Astrocyte (in vitro differentiated cells and primary cell): Measurements from ENCODE around the gene BACH2. TPM values are rescaled to one million over a fixed set of nuclear protein-coding genes. Genes with fewer than 3 reads are reported as not detected.

Source experiments
- DNase-seq: peaks from one replicate; pipeline ENCODE4 v3.0.0-alpha.2; 2010; ENCODE audit warnings: low read depth
- FAIRE-seq: peaks from 2 replicates; lab custom pipeline; 2011; peaks lifted over from hg19 to GRCh38; lab: Jason Lieb, UNC
- H2AFZ ChIP-seq: 2 replicates; pipeline ENCODE4 v1.6.0; 2012; ENCODE audit warnings: low read depth, low read length, inconsistent platforms
- H3K27ac ChIP-seq: 2 replicates; pipeline ENCODE4 v1.5.1; 2011; ENCODE audit warnings: low read depth, low read length, inconsistent platforms
- H3K27me3 ChIP-seq: 2 replicates; pipeline ENCODE4 v1.6.0; 2011; ENCODE audit warnings: low read length, inconsistent platforms; ENCODE audit not compliant: insufficient read depth
- H3K36me3 ChIP-seq: 2 replicates; pipeline ENCODE4 v1.5.1; 2011; ENCODE audit warnings: low read length, inconsistent platforms; ENCODE audit not compliant: insufficient read depth
- H3K4me1 ChIP-seq: 2 replicates; pipeline ENCODE4 v1.5.1; 2011; ENCODE audit warnings: low read length, inconsistent platforms; ENCODE audit not compliant: insufficient read depth
- H3K4me2 ChIP-seq: 2 replicates; pipeline ENCODE4 v1.6.0; 2012; ENCODE audit warnings: low read length, inconsistent platforms
- H3K4me3 ChIP-seq: 2 replicates; pipeline ENCODE4 v1.5.1; 2011; ENCODE audit warnings: low read depth, mild to moderate bottlenecking, low read length, inconsistent platforms; ENCODE audit not compliant: insufficient read depth
- H3K79me2 ChIP-seq: 2 replicates; pipeline ENCODE4 v1.6.0; 2012; ENCODE audit warnings: mild to moderate bottlenecking, low read length, inconsistent platforms; ENCODE audit not compliant: insufficient read depth
- H3K9ac ChIP-seq: 2 replicates; pipeline ENCODE4 v1.6.0; 2012; ENCODE audit warnings: mild to moderate bottlenecking, low read length, inconsistent platforms
- H3K9me3 ChIP-seq: 2 replicates; pipeline ENCODE4 v1.5.1; 2012; ENCODE audit warnings: low read depth, mild to moderate bottlenecking, low read length, inconsistent platforms; ENCODE audit not compliant: insufficient read depth
- H4K20me1 ChIP-seq: 2 replicates; pipeline ENCODE4 v1.6.0; 2012; ENCODE audit warnings: low read length, inconsistent platforms; ENCODE audit not compliant: insufficient read depth
- H3K27ac Mint-ChIP-seq: one replicate; pipeline ENCODE4 v1.8.0; 2021; ENCODE audit warnings: mild to moderate bottlenecking, mixed read lengths; ENCODE audit not compliant: unreplicated experiment
- H3K27me3 Mint-ChIP-seq: one replicate; pipeline ENCODE4 v1.8.0; 2021; ENCODE audit warnings: low read depth, mixed read lengths; ENCODE audit not compliant: unreplicated experiment
- H3K36me3 Mint-ChIP-seq: one replicate; pipeline ENCODE4 v1.8.0; 2021; ENCODE audit warnings: low read depth, mixed read lengths; ENCODE audit not compliant: unreplicated experiment
- H3K4me1 Mint-ChIP-seq: one replicate; pipeline ENCODE4 v1.8.0; 2021; ENCODE audit warnings: low read depth, mixed read lengths; ENCODE audit not compliant: unreplicated experiment
- H3K4me3 Mint-ChIP-seq: one replicate; pipeline ENCODE4 v1.8.0; 2021; ENCODE audit warnings: mild to moderate bottlenecking, moderate library complexity, mixed read lengths; ENCODE audit not compliant: unreplicated experiment
- H3K9me3 Mint-ChIP-seq: one replicate; pipeline ENCODE4 v1.8.0; 2021; ENCODE audit warnings: mild to moderate bottlenecking, mixed read lengths; ENCODE audit not compliant: unreplicated experiment
- EZH2 ChIP-seq: IDR thresholded peaks from 2 replicates; pipeline ENCODE4 v1.6.1; 2012; ENCODE audit warnings: mild to moderate bottlenecking, low read length, inconsistent platforms; ENCODE audit not compliant: insufficient read depth
- total RNA-seq: library from RNA; stranded (reverse); gene quantifications from 2 replicates; pipeline ENCODE4 v1.2.1, GENCODE V29; 2021
- TF ChIP-seq, protein P1 (sequence below): IDR thresholded peaks from 2 replicates; pipeline ENCODE4 v1.5.1; 2011; ENCODE audit warnings: low read depth, mild to moderate bottlenecking, inconsistent platforms, low read length, moderate library complexity; ENCODE audit not compliant: insufficient read depth

BACH2 gene
- total RNA-seq, 1 donor from 2014 or later = 17.5 TPM

DNA sequence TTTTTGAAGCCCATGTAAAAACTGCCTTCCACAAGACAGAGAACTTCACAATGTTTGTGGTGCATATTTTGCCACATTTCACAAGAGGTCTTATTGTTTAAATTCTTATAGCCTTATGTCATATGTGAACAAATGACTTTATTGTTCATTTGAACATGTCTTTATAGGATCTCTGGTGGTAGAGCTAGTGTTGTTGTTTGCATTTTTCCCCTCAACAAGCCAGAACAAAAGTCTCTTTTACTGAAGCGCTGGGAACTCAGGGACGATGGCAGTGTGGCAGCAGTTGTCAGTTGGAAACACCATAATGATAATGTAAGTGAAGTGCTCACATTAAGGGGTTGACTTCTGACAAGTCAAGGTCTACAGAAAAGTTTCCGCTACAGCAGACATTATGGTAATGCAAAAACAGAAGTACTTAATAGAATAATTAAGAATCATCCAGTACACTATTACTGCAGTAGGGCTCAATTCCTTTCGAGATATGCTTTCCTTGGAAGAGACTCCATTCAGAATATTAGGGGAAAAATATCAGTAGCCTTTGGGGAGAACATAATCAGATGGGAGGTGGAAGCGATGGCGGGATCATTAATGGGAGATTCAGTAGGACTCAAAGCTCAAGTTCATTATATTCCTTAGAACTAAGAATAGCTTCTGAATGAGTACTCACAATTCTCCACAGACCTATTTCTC, 222.3 kb downstream of the BACH2 start:
- H3K27me3 ChIP-seq = no peaks in the 10 kb centered on the region
- Mint-ChIP-seq H3K27me3 (no peaks in the 10 kb centered on the region), H3K4me3 (no peak overlapping the region), H3K4me1 (peaks cover 25% of the 10 kb centered on the region), H3K27ac (no peak overlapping the region), H3K36me3 (peaks cover 3% of the 10 kb centered on the region), H3K9me3 (no peaks in the 10 kb centered on the region)
- H4K20me1 ChIP-seq = no peaks in the 10 kb centered on the region
- TF ChIP-seq, protein P1, sequence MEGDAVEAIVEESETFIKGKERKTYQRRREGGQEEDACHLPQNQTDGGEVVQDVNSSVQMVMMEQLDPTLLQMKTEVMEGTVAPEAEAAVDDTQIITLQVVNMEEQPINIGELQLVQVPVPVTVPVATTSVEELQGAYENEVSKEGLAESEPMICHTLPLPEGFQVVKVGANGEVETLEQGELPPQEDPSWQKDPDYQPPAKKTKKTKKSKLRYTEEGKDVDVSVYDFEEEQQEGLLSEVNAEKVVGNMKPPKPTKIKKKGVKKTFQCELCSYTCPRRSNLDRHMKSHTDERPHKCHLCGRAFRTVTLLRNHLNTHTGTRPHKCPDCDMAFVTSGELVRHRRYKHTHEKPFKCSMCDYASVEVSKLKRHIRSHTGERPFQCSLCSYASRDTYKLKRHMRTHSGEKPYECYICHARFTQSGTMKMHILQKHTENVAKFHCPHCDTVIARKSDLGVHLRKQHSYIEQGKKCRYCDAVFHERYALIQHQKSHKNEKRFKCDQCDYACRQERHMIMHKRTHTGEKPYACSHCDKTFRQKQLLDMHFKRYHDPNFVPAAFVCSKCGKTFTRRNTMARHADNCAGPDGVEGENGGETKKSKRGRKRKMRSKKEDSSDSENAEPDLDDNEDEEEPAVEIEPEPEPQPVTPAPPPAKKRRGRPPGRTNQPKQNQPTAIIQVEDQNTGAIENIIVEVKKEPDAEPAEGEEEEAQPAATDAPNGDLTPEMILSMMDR = no peak
- no peak for TF ChIP-seq EZH2
- H3K9ac ChIP-seq = no peak overlapping the region
- H3K4me3 ChIP-seq = no peak overlapping the region
- no peaks in the 10 kb centered on the region for H3K79me2 ChIP-seq
- H3K36me3 ChIP-seq = no peaks in the 10 kb centered on the region
- no peak overlapping the region for H2AFZ ChIP-seq
- no peak for FAIRE-seq
- H3K4me1 ChIP-seq = no peaks in the 10 kb centered on the region
- H3K9me3 ChIP-seq = no peaks in the 10 kb centered on the region
- no peak overlapping the region for H3K27ac ChIP-seq
- DNase-seq = peak; percentile 45
- H3K4me2 ChIP-seq = no peak overlapping the region

DNA sequence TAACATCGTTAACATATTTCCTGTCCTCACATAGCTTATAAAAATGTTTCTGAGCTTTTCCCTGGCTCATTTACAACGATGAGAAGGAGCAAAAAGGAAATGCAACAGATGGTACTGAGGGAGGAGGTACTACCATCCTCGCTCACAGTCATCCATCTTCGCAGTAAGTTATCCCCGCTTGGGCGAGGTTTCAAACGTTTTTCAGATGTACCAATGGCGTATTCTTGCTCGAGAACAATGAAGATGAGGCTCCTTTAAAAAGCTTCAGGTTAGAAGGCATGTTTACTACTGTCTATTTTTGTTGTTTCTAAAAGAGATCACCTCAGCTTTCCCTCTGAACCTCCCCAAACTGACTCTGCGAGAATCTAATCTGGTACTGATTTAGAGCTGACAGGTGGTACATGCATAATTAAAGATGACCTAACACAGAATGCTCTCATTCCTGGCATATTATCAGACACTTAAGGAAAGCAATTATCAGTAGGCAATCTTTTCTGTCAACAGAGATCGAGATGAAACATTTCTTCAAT, 223.6 kb downstream of the BACH2 start:
- Histone ChIP-seq H4K20me1 (no peaks in the 10 kb centered on the region), H3K4me3 (no peak overlapping the region), H3K4me2 (no peak overlapping the region), H3K27ac (no peak overlapping the region), H3K4me1 (peaks cover 11% of the 10 kb centered on the region), H3K27me3 (no peaks in the 10 kb centered on the region), H3K9me3 (no peaks in the 10 kb centered on the region), H3K9ac (no peak overlapping the region), H2AFZ (no peak overlapping the region), H3K36me3 (no peaks in the 10 kb centered on the region), H3K79me2 (no peaks in the 10 kb centered on the region)
- peaks cover 26% of the 10 kb centered on the region for H3K4me1 Mint-ChIP-seq
- no peaks in the 10 kb centered on the region for H3K27me3 Mint-ChIP-seq
- no peak overlapping the region for H3K4me3 Mint-ChIP-seq
- no peaks in the 10 kb centered on the region for H3K36me3 Mint-ChIP-seq
- FAIRE-seq (no peak), DNase-seq (no peak)
- no peak for TF ChIP-seq EZH2
- TF ChIP-seq, protein P1 = no peak
- H3K9me3 Mint-ChIP-seq = no peaks in the 10 kb centered on the region
- H3K27ac Mint-ChIP-seq = no peak overlapping the region

DNA sequence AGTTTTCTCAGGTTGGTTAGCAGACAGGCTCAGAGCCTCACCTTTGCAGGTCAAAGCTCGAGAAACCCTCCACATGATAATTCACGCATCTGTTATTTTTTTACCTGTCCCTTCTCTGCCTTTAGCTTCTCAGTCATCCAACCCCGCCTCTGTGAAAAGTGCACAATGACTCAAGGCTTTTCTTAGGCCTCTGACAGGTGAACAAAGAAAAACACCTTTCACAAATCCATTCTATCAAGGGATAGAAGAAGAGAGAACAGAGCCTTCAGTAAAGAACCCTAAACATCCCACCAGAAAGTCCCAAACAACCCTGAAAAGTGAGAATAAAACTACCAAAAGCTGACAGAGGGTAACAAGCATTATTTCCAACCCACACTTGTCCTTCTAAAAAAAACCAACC, 224.1 kb downstream of the BACH2 start:
- peaks cover 12% of the 10 kb centered on the region for H3K4me1 ChIP-seq

More for the DNA sequence above, 224.1 kb downstream of the BACH2 start:
- no peak overlapping the region for H3K4me3 Mint-ChIP-seq
- TF ChIP-seq, protein P1 = no peak
- TF ChIP-seq EZH2 = no peak
- H3K36me3 Mint-ChIP-seq = no peaks in the 10 kb centered on the region
- no peak for DNase-seq
- no peak overlapping the region for H3K9ac ChIP-seq
- no peaks in the 10 kb centered on the region for H3K27me3 Mint-ChIP-seq
- H4K20me1 ChIP-seq = no peaks in the 10 kb centered on the region
- H2AFZ ChIP-seq = no peak overlapping the region
- no peak for FAIRE-seq
- H3K27ac Mint-ChIP-seq = no peak overlapping the region
- no peak overlapping the region for H3K4me3 ChIP-seq
- no peak overlapping the region for H3K4me2 ChIP-seq
- H3K9me3 Mint-ChIP-seq = no peaks in the 10 kb centered on the region
- no peaks in the 10 kb centered on the region for H3K36me3 ChIP-seq
- no peaks in the 10 kb centered on the region for H3K9me3 ChIP-seq
- no peaks in the 10 kb centered on the region for H3K79me2 ChIP-seq
- H3K4me1 Mint-ChIP-seq = peaks cover 31% of the 10 kb centered on the region
- no peaks in the 10 kb centered on the region for H3K27me3 ChIP-seq
- no peak overlapping the region for H3K27ac ChIP-seq
